Measurements from ENCODE around the gene ATP6V1B1.

- TF ChIP-seq CTCF (IDR thresholded peaks at IDR 0.05 in 2 of 3, conservative IDR thresholded peaks at IDR 0.05 in 1 of 3; ENCODE audit: control insufficient read depth in 2 of 3, extremely low read depth in 1 of 3, insufficient read depth in 1 of 3, low read depth in 3 of 3, low read length in 3 of 3) (no peak), HDAC6 (IDR thresholded peaks at IDR 0.05; ENCODE audit: unreplicated experiment) (no peak), ATF3 (IDR thresholded peaks at IDR 0.05; ENCODE audit: borderline replicate concordance, extremely low read depth, low read depth, low read length) (no peak)
Measured at GRCh38 chr2:70896765-70897202, 38.9 kb upstream of the ATP6V1B1 start.

Measured in GM12878 (cell line).